Glutamatergic neuron (in vitro differentiated cells): ENCODE measurements around the gene DDX24. TPM values are rescaled to one million over a fixed set of nuclear protein-coding genes. Genes with fewer than 3 reads are reported as not detected.

Experiments used
- DNase-seq: peaks from one replicate; pipeline ENCODE4 v3.0.0; 2022
- H3K27ac Mint-ChIP-seq: one replicate; pipeline ENCODE4 v1.8.0; 2020; ENCODE audit warnings: mild to moderate bottlenecking, mixed read lengths, inconsistent platforms; ENCODE audit not compliant: unreplicated experiment
- H3K27me3 Mint-ChIP-seq: one replicate; pipeline ENCODE4 v1.8.0; 2020; ENCODE audit warnings: mild to moderate bottlenecking, moderate library complexity, mixed read lengths, inconsistent platforms; ENCODE audit not compliant: unreplicated experiment
- H3K36me3 Mint-ChIP-seq: one replicate; pipeline ENCODE4 v1.8.0; 2020; ENCODE audit warnings: mild to moderate bottlenecking, mixed read lengths, inconsistent platforms; ENCODE audit not compliant: unreplicated experiment
- H3K4me1 Mint-ChIP-seq: one replicate; pipeline ENCODE4 v1.8.0; 2020; ENCODE audit warnings: mild to moderate bottlenecking, low read depth, mixed read lengths, inconsistent platforms; ENCODE audit not compliant: unreplicated experiment
- H3K4me3 Mint-ChIP-seq: one replicate; pipeline ENCODE4 v1.8.0; 2020; ENCODE audit warnings: mild to moderate bottlenecking, mixed read lengths, inconsistent platforms; ENCODE audit not compliant: unreplicated experiment
- H3K9me3 Mint-ChIP-seq: one replicate; pipeline ENCODE4 v1.8.0; 2020; ENCODE audit warnings: mild to moderate bottlenecking, moderate library complexity, mixed read lengths, inconsistent platforms; ENCODE audit not compliant: unreplicated experiment
- total RNA-seq: library from RNA; stranded (reverse); fragmentation: NEBNext Ultra II Directional; extraction: Animal tissue kit (Norgen Biotek cat#: 25700); gene quantifications from one replicate; pipeline ENCODE4 v1.2.1, GENCODE V29; 2021; ENCODE audit not compliant: unreplicated experiment
- TF ChIP-seq, protein P1 (sequence below): fragments of 200-600 bp; sonication (generic); IDR thresholded peaks from one replicate; pipeline ENCODE4 v1.5.0; 2021; ENCODE audit not compliant: partially characterized antibody, unreplicated experiment

Gene DDX24
- total RNA-seq, 1 donor from 2014 or later: 257 TPM

DNA sequence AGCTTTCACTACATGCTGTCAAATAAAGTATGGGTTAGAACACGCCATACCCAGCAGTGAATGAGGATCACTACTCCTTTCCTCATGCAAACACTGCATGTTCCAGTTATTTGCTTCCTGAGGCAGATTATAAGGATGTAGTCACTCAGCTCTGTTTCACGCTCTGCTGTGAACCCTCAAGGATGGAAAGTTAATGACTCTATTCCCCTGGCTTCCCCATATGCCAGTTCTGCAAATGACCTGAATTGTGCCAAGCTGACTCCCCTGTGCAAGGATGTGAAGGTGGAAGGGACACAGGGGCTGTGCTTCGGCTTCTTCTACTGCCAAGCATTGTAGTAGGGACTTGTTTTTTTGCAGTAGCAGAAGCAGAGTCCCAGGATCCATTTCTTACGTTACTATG is 6.9 kb upstream of the DDX24 start:
- TF ChIP-seq, protein P1, sequence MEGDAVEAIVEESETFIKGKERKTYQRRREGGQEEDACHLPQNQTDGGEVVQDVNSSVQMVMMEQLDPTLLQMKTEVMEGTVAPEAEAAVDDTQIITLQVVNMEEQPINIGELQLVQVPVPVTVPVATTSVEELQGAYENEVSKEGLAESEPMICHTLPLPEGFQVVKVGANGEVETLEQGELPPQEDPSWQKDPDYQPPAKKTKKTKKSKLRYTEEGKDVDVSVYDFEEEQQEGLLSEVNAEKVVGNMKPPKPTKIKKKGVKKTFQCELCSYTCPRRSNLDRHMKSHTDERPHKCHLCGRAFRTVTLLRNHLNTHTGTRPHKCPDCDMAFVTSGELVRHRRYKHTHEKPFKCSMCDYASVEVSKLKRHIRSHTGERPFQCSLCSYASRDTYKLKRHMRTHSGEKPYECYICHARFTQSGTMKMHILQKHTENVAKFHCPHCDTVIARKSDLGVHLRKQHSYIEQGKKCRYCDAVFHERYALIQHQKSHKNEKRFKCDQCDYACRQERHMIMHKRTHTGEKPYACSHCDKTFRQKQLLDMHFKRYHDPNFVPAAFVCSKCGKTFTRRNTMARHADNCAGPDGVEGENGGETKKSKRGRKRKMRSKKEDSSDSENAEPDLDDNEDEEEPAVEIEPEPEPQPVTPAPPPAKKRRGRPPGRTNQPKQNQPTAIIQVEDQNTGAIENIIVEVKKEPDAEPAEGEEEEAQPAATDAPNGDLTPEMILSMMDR: no peak
- H3K4me3 Mint-ChIP-seq: no peak overlapping the region
- no peaks in the 10 kb centered on the region for H3K4me1 Mint-ChIP-seq
- DNase-seq: no peak
- no peak overlapping the region for H3K27ac Mint-ChIP-seq
- H3K9me3 Mint-ChIP-seq: no peaks in the 10 kb centered on the region
- no peaks in the 10 kb centered on the region for H3K27me3 Mint-ChIP-seq
- H3K36me3 Mint-ChIP-seq: peaks cover 5% of the 10 kb centered on the region

DNA sequence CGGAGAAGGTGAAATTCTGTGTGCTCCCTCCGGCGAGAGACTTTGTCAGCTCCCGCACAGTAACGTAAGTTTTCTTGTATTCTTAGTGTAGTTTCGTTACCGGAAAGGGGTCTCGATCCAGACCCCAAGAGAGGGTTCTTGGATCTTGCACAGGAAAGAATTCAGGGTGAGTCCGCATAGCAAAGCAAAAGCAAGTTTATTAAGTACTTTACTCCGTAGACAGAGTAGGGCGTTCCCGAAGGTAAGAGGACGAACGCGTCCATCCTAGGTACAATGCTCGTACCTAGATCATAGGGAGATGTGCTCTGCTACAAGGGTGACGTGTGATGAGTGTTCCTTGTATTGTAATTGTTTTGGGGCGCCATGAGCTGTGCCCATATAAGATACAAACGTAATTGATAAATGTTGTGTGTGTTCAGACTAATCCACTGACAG is 401 bp upstream of the DDX24 start:
- Mint-ChIP-seq H3K4me3 (peak overlapping the region; percentile 100), H3K36me3 (peaks cover 21% of the 10 kb centered on the region), H3K27ac (peak overlapping the region; percentile 98), H3K4me1 (peaks cover 24% of the 10 kb centered on the region), H3K9me3 (peaks cover 9% of the 10 kb centered on the region), H3K27me3 (peaks cover 7% of the 10 kb centered on the region)
- DNase-seq: no peak
- TF ChIP-seq, protein P1: no peak

DNA sequence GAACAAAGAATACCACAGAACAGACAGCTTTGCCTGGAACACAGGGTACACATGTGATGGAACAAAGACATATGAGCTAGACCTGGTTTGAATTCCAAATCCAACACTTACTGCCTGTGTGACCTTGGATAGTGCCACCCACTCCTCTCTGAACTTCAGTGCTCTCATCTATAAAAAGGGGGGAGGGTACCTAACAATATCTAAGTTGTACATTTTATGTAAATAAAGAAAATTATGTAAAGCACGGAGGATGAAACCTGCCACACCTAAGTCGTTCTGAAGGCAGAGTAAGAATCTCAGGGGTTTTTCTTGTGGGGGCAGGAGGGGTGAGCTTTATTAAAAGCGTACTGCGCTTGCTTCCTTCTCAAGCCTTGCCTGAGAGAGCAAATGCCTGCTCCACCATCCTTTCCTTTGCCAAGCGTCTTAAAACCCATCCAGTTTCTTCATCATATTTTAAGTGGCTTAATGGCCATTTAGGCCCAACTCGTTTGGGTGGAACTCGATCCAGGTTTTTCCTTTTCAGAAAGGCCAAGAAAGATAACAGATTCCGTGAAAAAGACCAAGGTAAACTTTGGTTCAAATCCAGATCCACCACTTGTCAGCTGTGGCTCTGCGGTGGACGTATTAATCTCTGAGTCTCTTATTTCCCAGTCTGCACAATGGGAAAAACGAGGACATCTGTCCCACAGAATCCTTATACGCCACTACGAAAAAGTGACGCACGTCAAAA is 946 bp downstream of the DDX24 start:
- peaks cover 15% of the 10 kb centered on the region for H3K9me3 Mint-ChIP-seq
- peaks cover 7% of the 10 kb centered on the region for H3K27me3 Mint-ChIP-seq
- H3K4me3 Mint-ChIP-seq: peak overlapping the region; percentile 100
- peak overlapping the region; percentile 98 for H3K27ac Mint-ChIP-seq
- TF ChIP-seq, protein P1: no peak
- peaks cover 23% of the 10 kb centered on the region for H3K36me3 Mint-ChIP-seq
- DNase-seq: no peak
- H3K4me1 Mint-ChIP-seq: peaks cover 24% of the 10 kb centered on the region

DNA sequence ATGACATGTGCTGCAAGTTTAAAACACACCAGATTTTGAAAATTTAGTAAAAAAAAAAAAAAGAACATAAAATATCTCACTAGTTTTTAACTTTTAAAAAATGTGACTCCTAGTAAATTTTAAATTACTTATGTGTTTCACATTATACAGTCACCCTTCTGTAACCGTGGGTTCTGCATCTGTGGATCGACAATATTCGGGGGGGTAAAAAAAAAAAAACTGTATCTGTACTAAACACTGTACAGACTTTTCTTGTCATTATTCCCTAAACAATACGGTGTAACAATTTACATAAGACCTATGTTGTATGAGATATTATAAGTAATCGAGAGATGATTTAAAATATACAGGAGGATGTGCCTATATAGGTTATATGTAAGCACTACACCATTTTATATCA is 3.2 kb downstream of the DDX24 start:
- no peak overlapping the region for H3K27ac Mint-ChIP-seq
- peaks cover 24% of the 10 kb centered on the region for H3K4me1 Mint-ChIP-seq
- peak overlapping the region; percentile 100 for H3K4me3 Mint-ChIP-seq
- TF ChIP-seq, protein P1: no peak
- no peak for DNase-seq
- peaks cover 31% of the 10 kb centered on the region for H3K36me3 Mint-ChIP-seq
- peaks cover 9% of the 10 kb centered on the region for H3K27me3 Mint-ChIP-seq
- H3K9me3 Mint-ChIP-seq: peaks cover 18% of the 10 kb centered on the region

DNA sequence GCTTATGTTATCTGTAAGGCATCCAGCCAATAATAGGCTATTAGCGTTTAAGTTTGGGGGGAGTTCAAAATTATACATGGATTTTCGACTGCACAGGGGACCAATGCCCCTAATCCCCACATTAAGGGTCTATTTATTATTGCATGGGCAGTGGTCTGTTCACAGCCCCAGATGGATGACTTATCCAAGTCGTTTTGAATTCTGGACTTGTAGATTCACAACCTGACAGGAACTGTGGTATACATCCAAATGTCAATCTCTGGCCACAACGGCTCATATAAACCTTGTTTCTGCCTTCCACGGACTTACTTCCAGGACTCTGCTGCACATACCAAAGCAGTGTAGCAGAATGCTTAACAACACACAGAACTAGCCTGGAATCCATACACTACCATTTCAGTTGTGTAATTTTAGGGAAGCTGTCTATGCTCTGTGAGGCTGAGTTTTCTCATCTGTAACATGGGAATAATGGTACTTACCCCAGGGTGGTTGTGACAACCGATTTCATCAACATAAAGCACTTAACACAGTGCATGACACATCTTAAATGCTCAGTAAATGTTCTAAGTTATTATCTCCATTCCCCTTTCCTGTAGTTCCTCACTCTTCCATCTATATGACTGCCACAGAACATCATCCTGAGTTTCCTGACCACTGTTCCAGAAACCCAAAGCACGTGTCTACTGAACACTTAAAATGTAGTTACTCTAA is 3.7 kb downstream of the DDX24 start:
- TF ChIP-seq, protein P1: no peak
- peaks cover 18% of the 10 kb centered on the region for H3K9me3 Mint-ChIP-seq
- H3K4me3 Mint-ChIP-seq: peak overlapping the region; percentile 100

More for the DNA sequence above, 3.7 kb downstream of the DDX24 start:
- Mint-ChIP-seq H3K4me1 (peaks cover 24% of the 10 kb centered on the region), H3K36me3 (peaks cover 33% of the 10 kb centered on the region), H3K27ac (no peak overlapping the region), H3K27me3 (peaks cover 9% of the 10 kb centered on the region)
- no peak for DNase-seq
